Activated naive CD4-positive, alpha-beta T cell treated with anti-CD3 and anti-CD28 coated beads, Interleukin-2, amount 50 U/mL, for 24 hours (primary cell): ENCODE data around the gene PDE4B.
A peak's percentile ranks its signal among the peaks of the same experiment; 100 is the strongest.

Experiments used
- H3K27ac Mint-ChIP-seq: one replicate; pipeline ENCODE4 v1.8.0; 2021; ENCODE audit warnings: mild to moderate bottlenecking, mixed read lengths
- H3K27me3 Mint-ChIP-seq: one replicate; pipeline ENCODE4 v1.8.0; 2021; ENCODE audit warnings: mixed read lengths
- H3K36me3 Mint-ChIP-seq: one replicate; pipeline ENCODE4 v1.8.0; 2021; ENCODE audit warnings: mixed read lengths
- H3K4me1 Mint-ChIP-seq: one replicate; pipeline ENCODE4 v1.8.0; 2021; ENCODE audit warnings: mixed read lengths
- H3K4me3 Mint-ChIP-seq: one replicate; pipeline ENCODE4 v1.8.0; 2021; ENCODE audit warnings: mild to moderate bottlenecking, mixed read lengths
- H3K9me3 Mint-ChIP-seq: one replicate; pipeline ENCODE4 v1.8.0; 2021; ENCODE audit warnings: mixed read lengths

Gene PDE4B

GRCh38 chr1:66327588-66327987, 534.9 kb downstream of the PDE4B start:
- peaks cover 58% of the 10 kb centered on the region for H3K4me1 Mint-ChIP-seq
- no peaks in the 10 kb centered on the region for H3K9me3 Mint-ChIP-seq
- no peak overlapping the region for H3K27ac Mint-ChIP-seq
- H3K27me3 Mint-ChIP-seq = no peaks in the 10 kb centered on the region
- H3K36me3 Mint-ChIP-seq = no peaks in the 10 kb centered on the region
- no peak overlapping the region for H3K4me3 Mint-ChIP-seq

GRCh38 chr1:66328896-66329295, 536.2 kb downstream of the PDE4B start:
- Mint-ChIP-seq H3K4me1 (peaks cover 56% of the 10 kb centered on the region), H3K27ac (no peak overlapping the region), H3K27me3 (no peaks in the 10 kb centered on the region), H3K9me3 (no peaks in the 10 kb centered on the region), H3K4me3 (no peak overlapping the region), H3K36me3 (peaks cover under 1% of the 10 kb centered on the region)

- peak overlapping the region; percentile 94 for H3K4me3 Mint-ChIP-seq
- no peaks in the 10 kb centered on the region for H3K27me3 Mint-ChIP-seq
- peaks cover 55% of the 10 kb centered on the region for H3K4me1 Mint-ChIP-seq
- peaks cover 4% of the 10 kb centered on the region for H3K36me3 Mint-ChIP-seq
- peak overlapping the region; percentile 96 for H3K27ac Mint-ChIP-seq
- H3K9me3 Mint-ChIP-seq = no peaks in the 10 kb centered on the region
Measured at GRCh38 chr1:66330722-66331141, 538.0 kb downstream of the PDE4B start.

GRCh38 chr1:66331658-66332547, 539.2 kb downstream of the PDE4B start:
- peak overlapping the region; percentile 94 for H3K4me3 Mint-ChIP-seq
- peaks cover 5% of the 10 kb centered on the region for H3K36me3 Mint-ChIP-seq
- no peaks in the 10 kb centered on the region for H3K9me3 Mint-ChIP-seq
- H3K27ac Mint-ChIP-seq = peak overlapping the region; percentile 94
- H3K4me1 Mint-ChIP-seq = peaks cover 59% of the 10 kb centered on the region
- no peaks in the 10 kb centered on the region for H3K27me3 Mint-ChIP-seq

- Mint-ChIP-seq H3K9me3 (no peaks in the 10 kb centered on the region), H3K4me3 (peak overlapping the region; percentile 94), H3K27me3 (no peaks in the 10 kb centered on the region), H3K36me3 (peaks cover 5% of the 10 kb centered on the region), H3K27ac (peak overlapping the region; percentile 94), H3K4me1 (peaks cover 62% of the 10 kb centered on the region)
Measured at GRCh38 chr1:66332548-66332901, 539.8 kb downstream of the PDE4B start.

- Mint-ChIP-seq H3K27me3 (no peaks in the 10 kb centered on the region), H3K9me3 (no peaks in the 10 kb centered on the region), H3K27ac (peak overlapping the region; percentile 99), H3K4me3 (peak overlapping the region; percentile 94), H3K36me3 (peaks cover 5% of the 10 kb centered on the region), H3K4me1 (peaks cover 70% of the 10 kb centered on the region)
Measured at GRCh38 chr1:66333466-66334199, 540.9 kb downstream of the PDE4B start.

GRCh38 chr1:66334318-66334717, 541.6 kb downstream of the PDE4B start:
- peaks cover 6% of the 10 kb centered on the region for H3K36me3 Mint-ChIP-seq
- H3K4me3 Mint-ChIP-seq = peak overlapping the region; percentile 94
- H3K9me3 Mint-ChIP-seq = no peaks in the 10 kb centered on the region

GRCh38 chr1:66335125-66335524, 542.4 kb downstream of the PDE4B start:
- H3K4me3 Mint-ChIP-seq = peak overlapping the region; percentile 94
- no peaks in the 10 kb centered on the region for H3K27me3 Mint-ChIP-seq
- H3K36me3 Mint-ChIP-seq = peaks cover 8% of the 10 kb centered on the region
- H3K9me3 Mint-ChIP-seq = no peaks in the 10 kb centered on the region
- peaks cover 65% of the 10 kb centered on the region for H3K4me1 Mint-ChIP-seq
- peak overlapping the region; percentile 98 for H3K27ac Mint-ChIP-seq

More at GRCh38 chr1:66334318-66334717, 541.6 kb downstream of the PDE4B start:
- Mint-ChIP-seq H3K4me1 (peaks cover 65% of the 10 kb centered on the region), H3K27me3 (no peaks in the 10 kb centered on the region), H3K27ac (peak overlapping the region; percentile 99)

- Mint-ChIP-seq H3K4me1 (peaks cover 67% of the 10 kb centered on the region), H3K27ac (peak overlapping the region; percentile 98), H3K36me3 (peaks cover 8% of the 10 kb centered on the region), H3K9me3 (no peaks in the 10 kb centered on the region), H3K4me3 (peak overlapping the region; percentile 94), H3K27me3 (no peaks in the 10 kb centered on the region)
Measured at GRCh38 chr1:66335859-66336640, 543.4 kb downstream of the PDE4B start.

- peaks cover 8% of the 10 kb centered on the region for H3K36me3 Mint-ChIP-seq
- H3K4me3 Mint-ChIP-seq = peak overlapping the region; percentile 94
- peaks cover 71% of the 10 kb centered on the region for H3K4me1 Mint-ChIP-seq
- H3K27ac Mint-ChIP-seq = peak overlapping the region; percentile 98
- H3K27me3 Mint-ChIP-seq = no peaks in the 10 kb centered on the region
- no peaks in the 10 kb centered on the region for H3K9me3 Mint-ChIP-seq
Measured at GRCh38 chr1:66336641-66336990, 543.9 kb downstream of the PDE4B start.

- Mint-ChIP-seq H3K27me3 (no peaks in the 10 kb centered on the region), H3K4me3 (peak overlapping the region; percentile 94), H3K36me3 (peaks cover 8% of the 10 kb centered on the region), H3K27ac (peak overlapping the region; percentile 98), H3K9me3 (no peaks in the 10 kb centered on the region), H3K4me1 (peaks cover 71% of the 10 kb centered on the region)
Measured at GRCh38 chr1:66337249-66337648, 544.6 kb downstream of the PDE4B start.

- Mint-ChIP-seq H3K4me3 (peak overlapping the region; percentile 74), H3K36me3 (peaks cover 13% of the 10 kb centered on the region), H3K4me1 (peaks cover 85% of the 10 kb centered on the region), H3K27ac (peak overlapping the region; percentile 92), H3K9me3 (no peaks in the 10 kb centered on the region), H3K27me3 (no peaks in the 10 kb centered on the region)
Measured at GRCh38 chr1:66339944-66340343, 547.2 kb downstream of the PDE4B start.

- peak overlapping the region; percentile 76 for H3K4me3 Mint-ChIP-seq
- peak overlapping the region; percentile 92 for H3K27ac Mint-ChIP-seq
- peaks cover 19% of the 10 kb centered on the region for H3K36me3 Mint-ChIP-seq
- H3K9me3 Mint-ChIP-seq = no peaks in the 10 kb centered on the region
- peaks cover 86% of the 10 kb centered on the region for H3K4me1 Mint-ChIP-seq
- no peaks in the 10 kb centered on the region for H3K27me3 Mint-ChIP-seq
Measured at GRCh38 chr1:66341446-66342089, 548.9 kb downstream of the PDE4B start.

- peaks cover 86% of the 10 kb centered on the region for H3K4me1 Mint-ChIP-seq
- H3K9me3 Mint-ChIP-seq = no peaks in the 10 kb centered on the region
- peaks cover 20% of the 10 kb centered on the region for H3K36me3 Mint-ChIP-seq
- peak overlapping the region; percentile 61 for H3K4me3 Mint-ChIP-seq
- peak overlapping the region; percentile 76 for H3K27ac Mint-ChIP-seq
- no peaks in the 10 kb centered on the region for H3K27me3 Mint-ChIP-seq
Measured at GRCh38 chr1:66342707-66343106, 550.0 kb downstream of the PDE4B start.
